HepG2 (cell line): ENCODE data around the gene USP30. TPM values are rescaled to one million over a fixed set of nuclear protein-coding genes. Genes with fewer than 3 reads are reported as not detected.

Experiments
- CSRNP2 ChIP-seq: sonication (generic); formaldehyde crosslinking; conservative IDR thresholded peaks from 2 replicates; pipeline ENCODE4 v1.8.0; 2022; ENCODE audit warnings: low read depth, missing genetic modification reagents
- HOXA5 ChIP-seq: sonication (generic); formaldehyde crosslinking; IDR thresholded peaks from 2 replicates; pipeline ENCODE4 v1.4.0; 2020; ENCODE audit warnings: missing genetic modification reagents
- KDM1A ChIP-seq: IDR thresholded peaks from 2 replicates; pipeline ENCODE4 v1.6.1; 2016; ENCODE audit warnings: missing compliant biosample characterization
- NFKBIZ ChIP-seq: IDR thresholded peaks from 2 replicates; pipeline ENCODE4 v1.6.1; 2018; ENCODE audit warnings: missing genetic modification reagents, missing compliant biosample characterization
- RNF219 ChIP-seq: sonication (generic); formaldehyde crosslinking; IDR thresholded peaks from 2 replicates; pipeline ENCODE4 v1.5.0; 2020; ENCODE audit warnings: mild to moderate bottlenecking, missing genetic modification reagents
- TSC22D2 ChIP-seq: sonication (generic); formaldehyde crosslinking; IDR thresholded peaks from 2 replicates; pipeline ENCODE4 v1.5.1; 2020; ENCODE audit warnings: missing genetic modification reagents, mild to moderate bottlenecking, borderline replicate concordance
- ZNF354B ChIP-seq: sonication (generic); formaldehyde crosslinking; IDR thresholded peaks from 2 replicates; pipeline ENCODE4 v1.8.0; 2022; ENCODE audit warnings: mild to moderate bottlenecking, missing genetic modification reagents
- ZNF549 ChIP-seq: sonication (generic); formaldehyde crosslinking; IDR thresholded peaks from 2 replicates; pipeline ENCODE4 v1.5.0; 2020; ENCODE audit warnings: missing genetic modification reagents
- ZNF607 ChIP-seq: sonication (generic); formaldehyde crosslinking; IDR thresholded peaks from 2 replicates; pipeline ENCODE4 v1.5.1; 2020; ENCODE audit warnings: missing genetic modification reagents, mild to moderate bottlenecking, borderline replicate concordance
- ZNF768 ChIP-seq: sonication (generic); formaldehyde crosslinking; IDR thresholded peaks from 2 replicates; pipeline ENCODE4 v1.4.0; 2020; ENCODE audit warnings: missing genetic modification reagents
- ZNF879 ChIP-seq: sonication (generic); formaldehyde crosslinking; IDR thresholded peaks from 2 replicates; pipeline ENCODE4 v1.8.1; 2023; ENCODE audit warnings: missing genetic modification reagents
- ZSCAN31 ChIP-seq: sonication (generic); formaldehyde crosslinking; IDR thresholded peaks from 2 replicates; pipeline ENCODE4 v1.5.0; 2020; ENCODE audit warnings: low read depth, mild to moderate bottlenecking, missing genetic modification reagents
- ZSCAN5A ChIP-seq: sonication (generic); formaldehyde crosslinking; IDR thresholded peaks from 2 replicates; pipeline ENCODE4 v1.8.0; 2022; ENCODE audit warnings: mild to moderate bottlenecking, missing genetic modification reagents, borderline replicate concordance
- polyA plus RNA-seq, 8 experiments: library from polyadenylated mRNA; depleted of rRNA in 3 of 8; stranded (reverse) in 7 of 8; unstranded in 1 of 8; fragments of >200 nt; fragmentation: Illumina TruSeq in 4 of 8; extraction: Trizol in 4 of 8; gene quantifications; 2 replicates each; pipeline versions ENCODE4 v1.2.1 to v1.2.3, GENCODE V29; 2011 to 2016; ENCODE audit warnings: low read depth in 4 of 8, missing spikeins in 1 of 8, mixed read lengths in 1 of 8; ENCODE audit not compliant: insufficient read depth in 1 of 8
- total RNA-seq, 5 experiments: library from RNA; depleted of rRNA; stranded (reverse); fragments of >200 nt; fragmentation: Illumina TruSeq; extraction: Trizol; gene quantifications; 2 replicates each; pipeline ENCODE4 v1.2.3, GENCODE V29; 2016; ENCODE audit warnings: low read depth in 1 of 5
- TF ChIP-seq, protein P1 (sequence below): IDR thresholded peaks from 2 replicates; pipeline ENCODE4 v1.6.1; 2016
- TF ChIP-seq, protein P2 (sequence below): sonication (generic); formaldehyde crosslinking; IDR thresholded peaks from 2 replicates; pipeline ENCODE4 v1.5.0; 2020; ENCODE audit warnings: mild to moderate bottlenecking, missing genetic modification reagents, borderline replicate concordance
- TF ChIP-seq, protein P3 (sequence below): sonication (generic); formaldehyde crosslinking; IDR thresholded peaks from 2 replicates; pipeline ENCODE4 v1.9.0; 2021; ENCODE audit warnings: missing genetic modification reagents, borderline replicate concordance

USP30 gene
- total and polyA plus RNA-seq, 2 of the 13 experiments (the other 11 are each of a cell fraction or from before 2014, with no cell fraction given): 11.2 to 20.8 TPM

DNA sequence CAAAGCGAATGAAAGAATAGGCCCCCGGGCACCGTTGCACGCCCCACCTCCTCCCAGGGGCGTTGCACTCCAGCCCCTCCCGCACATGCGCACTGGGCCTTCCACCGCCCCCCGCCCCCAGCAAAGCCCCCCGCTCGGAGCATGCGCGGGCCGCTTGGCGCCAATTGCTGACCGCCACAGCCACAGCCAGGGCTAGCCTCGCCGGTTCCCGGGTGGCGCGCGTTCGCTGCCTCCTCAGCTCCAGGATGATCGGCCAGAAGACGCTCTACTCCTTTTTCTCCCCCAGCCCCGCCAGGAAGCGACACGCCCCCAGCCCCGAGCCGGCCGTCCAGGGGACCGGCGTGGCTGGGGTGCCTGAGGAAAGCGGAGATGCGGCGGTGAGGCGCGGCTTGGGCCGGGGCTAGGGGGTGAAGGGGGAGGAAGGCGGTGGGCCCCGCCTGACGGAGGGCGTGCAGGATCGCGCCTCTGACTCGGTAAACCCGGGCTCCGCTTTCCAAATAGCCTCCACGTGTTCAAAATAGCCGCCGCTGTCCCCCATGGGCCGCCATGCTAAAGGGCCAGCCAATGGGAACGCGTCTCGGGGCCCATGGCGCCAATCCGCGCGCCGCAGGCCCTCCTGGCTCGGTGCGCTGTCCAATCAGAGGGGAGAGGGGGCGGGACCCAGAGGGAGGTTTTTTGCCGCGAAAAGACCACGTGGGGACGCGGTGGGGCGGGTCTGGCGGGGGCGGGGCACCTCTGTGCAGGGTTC lies 45.2 kb downstream of the USP30 start, which contains the start of gene UNG (continued):
- TF ChIP-seq TSC22D2 (CRISPR knock-in tag): no peak
- TF ChIP-seq RNF219 (CRISPR knock-in tag): no peak
- TF ChIP-seq ZNF768 (CRISPR knock-in tag): no peak
- TF ChIP-seq, protein P1, sequence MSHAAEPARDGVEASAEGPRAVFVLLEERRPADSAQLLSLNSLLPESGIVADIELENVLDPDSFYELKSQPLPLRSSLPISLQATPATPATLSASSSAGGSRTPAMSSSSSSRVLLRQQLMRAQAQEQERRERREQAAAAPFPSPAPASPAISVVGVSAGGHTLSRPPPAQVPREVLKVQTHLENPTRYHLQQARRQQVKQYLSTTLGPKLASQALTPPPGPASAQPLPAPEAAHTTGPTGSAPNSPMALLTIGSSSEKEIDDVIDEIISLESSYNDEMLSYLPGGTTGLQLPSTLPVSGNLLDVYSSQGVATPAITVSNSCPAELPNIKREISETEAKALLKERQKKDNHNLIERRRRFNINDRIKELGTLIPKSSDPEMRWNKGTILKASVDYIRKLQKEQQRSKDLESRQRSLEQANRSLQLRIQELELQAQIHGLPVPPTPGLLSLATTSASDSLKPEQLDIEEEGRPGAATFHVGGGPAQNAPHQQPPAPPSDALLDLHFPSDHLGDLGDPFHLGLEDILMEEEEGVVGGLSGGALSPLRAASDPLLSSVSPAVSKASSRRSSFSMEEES (CRISPR knock-in tag): 0 out of 2 replicates have a peak, but pooled peaks have one; percentile 18
- TF ChIP-seq KDM1A: no peak
- TF ChIP-seq ZNF549: no peak
- TF ChIP-seq, protein P2, sequence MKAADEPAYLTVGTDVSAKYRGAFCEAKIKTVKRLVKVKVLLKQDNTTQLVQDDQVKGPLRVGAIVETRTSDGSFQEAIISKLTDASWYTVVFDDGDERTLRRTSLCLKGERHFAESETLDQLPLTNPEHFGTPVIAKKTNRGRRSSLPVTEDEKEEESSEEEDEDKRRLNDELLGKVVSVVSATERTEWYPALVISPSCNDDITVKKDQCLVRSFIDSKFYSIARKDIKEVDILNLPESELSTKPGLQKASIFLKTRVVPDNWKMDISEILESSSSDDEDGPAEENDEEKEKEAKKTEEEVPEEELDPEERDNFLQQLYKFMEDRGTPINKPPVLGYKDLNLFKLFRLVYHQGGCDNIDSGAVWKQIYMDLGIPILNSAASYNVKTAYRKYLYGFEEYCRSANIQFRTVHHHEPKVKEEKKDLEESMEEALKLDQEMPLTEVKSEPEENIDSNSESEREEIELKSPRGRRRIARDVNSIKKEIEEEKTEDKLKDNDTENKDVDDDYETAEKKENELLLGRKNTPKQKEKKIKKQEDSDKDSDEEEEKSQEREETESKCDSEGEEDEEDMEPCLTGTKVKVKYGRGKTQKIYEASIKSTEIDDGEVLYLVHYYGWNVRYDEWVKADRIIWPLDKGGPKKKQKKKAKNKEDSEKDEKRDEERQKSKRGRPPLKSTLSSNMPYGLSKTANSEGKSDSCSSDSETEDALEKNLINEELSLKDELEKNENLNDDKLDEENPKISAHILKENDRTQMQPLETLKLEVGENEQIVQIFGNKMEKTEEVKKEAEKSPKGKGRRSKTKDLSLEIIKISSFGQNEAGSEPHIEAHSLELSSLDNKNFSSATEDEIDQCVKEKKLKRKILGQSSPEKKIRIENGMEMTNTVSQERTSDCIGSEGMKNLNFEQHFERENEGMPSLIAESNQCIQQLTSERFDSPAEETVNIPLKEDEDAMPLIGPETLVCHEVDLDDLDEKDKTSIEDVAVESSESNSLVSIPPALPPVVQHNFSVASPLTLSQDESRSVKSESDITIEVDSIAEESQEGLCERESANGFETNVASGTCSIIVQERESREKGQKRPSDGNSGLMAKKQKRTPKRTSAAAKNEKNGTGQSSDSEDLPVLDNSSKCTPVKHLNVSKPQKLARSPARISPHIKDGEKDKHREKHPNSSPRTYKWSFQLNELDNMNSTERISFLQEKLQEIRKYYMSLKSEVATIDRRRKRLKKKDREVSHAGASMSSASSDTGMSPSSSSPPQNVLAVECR: peak; percentile 100
- no peak for TF ChIP-seq HOXA5 (CRISPR knock-in tag)
- TF ChIP-seq CSRNP2 (CRISPR knock-in tag): peak; percentile 72; the same call in 1 of the 2 replicates
- no peak for TF ChIP-seq ZNF879
- TF ChIP-seq, protein P3, sequence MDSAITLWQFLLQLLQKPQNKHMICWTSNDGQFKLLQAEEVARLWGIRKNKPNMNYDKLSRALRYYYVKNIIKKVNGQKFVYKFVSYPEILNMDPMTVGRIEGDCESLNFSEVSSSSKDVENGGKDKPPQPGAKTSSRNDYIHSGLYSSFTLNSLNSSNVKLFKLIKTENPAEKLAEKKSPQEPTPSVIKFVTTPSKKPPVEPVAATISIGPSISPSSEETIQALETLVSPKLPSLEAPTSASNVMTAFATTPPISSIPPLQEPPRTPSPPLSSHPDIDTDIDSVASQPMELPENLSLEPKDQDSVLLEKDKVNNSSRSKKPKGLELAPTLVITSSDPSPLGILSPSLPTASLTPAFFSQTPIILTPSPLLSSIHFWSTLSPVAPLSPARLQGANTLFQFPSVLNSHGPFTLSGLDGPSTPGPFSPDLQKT (CRISPR knock-in tag): no peak
- 0 out of 2 replicates have a peak, but pooled peaks have one; percentile 3 for TF ChIP-seq ZSCAN31
- TF ChIP-seq ZNF354B (CRISPR knock-in tag): peak; percentile 18; the same call in 1 of the 2 replicates
- peak; percentile 49 for TF ChIP-seq ZNF607 (CRISPR knock-in tag)
- TF ChIP-seq ZSCAN5A (CRISPR knock-in tag): peak; percentile 72; the same call in 1 of the 2 replicates
- TF ChIP-seq NFKBIZ (CRISPR knock-in tag): no peak
